GM18870 (cell line): ENCODE measurements around the gene CFAP74.

Experiments
- ATAC-seq: cut with Tn5 transposase; IDR thresholded peaks from one replicate; pipeline ENCODE4 v1.9.1; 2021; ENCODE audit warnings: moderate library complexity; ENCODE audit not compliant: unreplicated experiment

Gene CFAP74

GRCh38 chr1:1918901-1919303 is 84.7 kb downstream of the CFAP74 start, which contains the start of gene TMEM52:
TMEM52 (minus strand) TSS chr1:1919279; CDS start chr1:1919265, 14 bp downstream.
- ATAC-seq, result peak; percentile 16

- no peak for ATAC-seq
Observed at GRCh38 chr1:1917995-1918900, 85.3 kb downstream of the CFAP74 start.

- no peak for ATAC-seq
Observed at GRCh38 chr1:1917304-1917976, 86.1 kb downstream of the CFAP74 start.

- no peak for ATAC-seq
Observed at GRCh38 chr1:1916851-1917251, 86.7 kb downstream of the CFAP74 start.

- ATAC-seq, result no peak
Observed at GRCh38 chr1:1915911-1916840, 87.4 kb downstream of the CFAP74 start.

DNA sequence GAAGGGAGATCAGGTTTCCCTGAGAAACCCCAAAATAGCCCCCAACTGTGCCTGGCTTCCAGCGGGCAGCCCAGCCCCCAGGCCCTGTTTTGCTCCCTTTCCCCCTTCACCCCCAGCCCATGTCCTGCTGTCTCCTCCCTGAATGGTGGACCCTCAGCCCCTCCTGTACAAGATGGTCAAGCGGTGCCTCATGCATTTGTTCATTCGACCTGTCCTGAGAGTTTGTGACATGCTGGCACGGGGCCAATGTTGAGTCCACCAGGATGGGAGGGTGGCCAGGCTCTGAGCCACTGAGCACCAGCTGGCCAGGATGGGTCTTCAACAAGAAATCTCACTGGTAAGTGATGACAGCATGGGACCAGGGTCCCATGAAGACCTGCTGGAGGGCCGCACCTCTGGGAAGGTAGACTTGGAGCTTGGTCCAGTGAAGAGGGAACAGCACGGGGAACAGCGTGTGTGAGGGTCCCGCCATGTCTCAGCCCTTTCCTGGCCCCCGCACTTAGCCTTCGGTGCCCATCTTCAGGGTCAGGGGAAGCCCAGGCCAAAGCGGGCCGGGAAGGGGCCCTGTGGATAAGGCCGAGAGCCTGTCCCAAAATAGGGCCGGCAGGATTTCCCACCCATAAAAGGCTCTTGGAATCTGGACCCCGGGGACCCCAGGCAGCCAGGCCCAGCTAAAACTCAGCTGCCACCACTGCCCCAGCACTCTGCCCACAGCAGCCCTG is 88.5 kb downstream of the CFAP74 start, which contains the start of gene CALML6:
Gene CALML6, plus strand, starts transcription at position 290 of the 722 bp plus-strand sequence. Its CDS starts 21 bp downstream, at position 311.
- no peak for ATAC-seq

- no peak for ATAC-seq
Observed at GRCh38 chr1:1914101-1914970, 89.2 kb downstream of the CFAP74 start.

DNA sequence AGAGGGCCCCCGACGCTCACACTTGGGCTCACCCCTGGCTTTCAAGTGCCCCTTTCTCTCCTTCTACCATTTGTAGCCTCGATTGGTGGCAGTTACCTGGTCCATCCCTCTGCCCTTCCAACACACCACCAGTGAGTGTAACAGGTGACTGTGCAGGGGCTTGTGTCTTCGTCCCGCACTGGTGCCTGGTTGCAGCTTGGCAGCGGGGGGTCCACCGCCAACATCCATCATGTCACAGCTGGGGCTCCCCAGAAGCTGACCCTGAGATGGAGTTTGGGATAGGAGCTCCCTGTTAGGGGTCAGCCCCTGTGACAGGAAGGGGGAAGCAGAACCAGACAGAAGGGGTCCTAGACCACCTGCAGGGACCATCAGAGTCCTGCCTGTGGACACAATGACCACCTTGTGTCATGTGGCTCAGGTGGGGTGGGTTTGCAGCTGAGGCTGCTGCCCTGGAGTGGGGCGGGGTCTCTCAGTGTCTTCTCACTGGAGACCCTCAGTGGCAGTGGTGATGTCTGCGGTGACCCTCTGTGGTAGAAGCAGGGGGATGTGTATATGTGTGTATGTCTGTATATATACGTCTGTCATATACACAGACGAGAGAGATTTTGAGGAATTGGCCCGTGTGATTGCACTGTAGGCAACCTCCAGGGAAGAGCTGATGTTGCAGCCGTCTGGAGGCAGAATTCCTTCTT is 92.1 kb downstream of the CFAP74 start:
- ATAC-seq, result no peak

GRCh38 chr1:1910651-1911331 is 92.8 kb downstream of the CFAP74 start:
- no peak for ATAC-seq

- ATAC-seq, result no peak
Observed at GRCh38 chr1:1910033-1910465, 93.5 kb downstream of the CFAP74 start.

- no peak for ATAC-seq
Observed at GRCh38 chr1:1908506-1908791, 95.1 kb downstream of the CFAP74 start.

DNA sequence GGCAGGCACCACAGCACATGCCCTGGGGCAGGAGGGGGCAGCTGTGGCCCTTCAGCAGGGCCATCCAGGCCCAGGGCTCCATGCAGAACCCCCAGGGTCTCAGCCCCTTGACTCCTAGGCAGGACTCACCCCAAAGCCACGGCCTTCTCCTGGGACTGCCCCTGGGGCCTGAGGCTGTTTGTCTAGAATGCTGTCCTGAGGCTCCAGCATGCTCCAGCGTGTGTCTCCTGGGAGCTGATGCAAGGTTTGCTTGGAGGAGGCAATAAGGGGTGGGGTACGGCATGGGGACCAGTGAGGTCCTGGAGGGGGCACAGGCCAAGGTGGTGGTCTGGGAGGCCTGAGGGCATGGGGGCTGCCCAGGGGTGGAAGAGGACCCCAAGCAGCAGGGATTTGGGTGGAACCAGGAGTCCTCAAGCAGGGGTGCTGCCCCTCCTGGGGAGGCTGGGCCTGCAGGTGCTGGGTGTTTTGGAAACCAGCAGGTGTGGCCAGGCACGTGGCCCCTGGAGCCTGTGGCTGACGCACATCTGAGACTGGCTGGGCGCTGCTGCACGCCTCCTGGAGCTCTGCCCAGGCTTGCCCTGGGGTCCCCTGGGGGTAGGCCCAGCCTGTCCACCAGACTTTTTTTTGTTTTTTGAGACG is 96.4 kb downstream of the CFAP74 start:
- no peak for ATAC-seq

DNA sequence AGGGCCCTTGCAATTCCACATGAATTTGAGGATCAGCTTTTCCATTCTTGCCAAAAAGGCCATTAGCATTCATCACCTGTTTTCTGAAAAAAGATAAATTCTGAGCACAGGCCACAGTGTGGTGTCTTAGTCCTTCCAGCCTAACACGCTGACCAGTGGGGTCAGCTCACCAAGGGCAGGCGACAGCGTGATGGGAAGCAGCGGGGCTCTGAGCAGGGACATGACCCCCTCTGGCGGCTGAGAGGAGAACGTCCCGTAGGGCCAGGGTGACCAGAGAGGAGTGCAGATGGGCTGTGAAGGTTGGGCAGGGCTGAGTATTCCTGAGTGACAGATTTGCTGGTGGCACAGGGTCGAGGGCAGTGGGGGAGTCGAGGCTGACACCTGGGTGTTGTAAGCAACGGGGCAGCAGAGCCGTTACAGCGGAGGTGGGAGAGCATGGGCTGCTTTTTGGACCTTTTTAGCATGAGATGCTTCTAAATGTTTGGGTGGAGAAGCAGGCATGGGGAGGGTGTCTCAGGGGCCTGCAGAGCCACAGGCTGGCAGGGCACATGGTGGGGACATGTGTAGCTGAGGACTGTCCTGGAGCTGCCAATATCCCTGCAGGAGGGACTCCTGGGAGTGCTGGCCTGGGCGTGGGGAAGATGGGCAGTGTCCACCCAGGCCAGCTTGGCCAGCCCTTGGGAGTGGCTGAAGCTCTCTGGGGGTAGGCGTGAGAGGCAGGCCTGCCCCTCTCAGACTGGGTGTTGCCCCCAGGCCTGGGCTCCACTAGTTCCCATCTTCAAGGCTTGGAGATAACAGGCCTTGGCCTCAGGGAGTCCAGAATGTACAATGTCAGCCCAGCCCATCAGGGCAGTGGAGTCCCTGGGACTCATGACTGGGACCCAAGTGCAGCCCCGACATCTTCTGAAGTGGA is 97.1 kb downstream of the CFAP74 start:
- ATAC-seq, result no peak

- ATAC-seq, result no peak
Observed at GRCh38 chr1:1903224-1903623, 100.4 kb downstream of the CFAP74 start.

DNA sequence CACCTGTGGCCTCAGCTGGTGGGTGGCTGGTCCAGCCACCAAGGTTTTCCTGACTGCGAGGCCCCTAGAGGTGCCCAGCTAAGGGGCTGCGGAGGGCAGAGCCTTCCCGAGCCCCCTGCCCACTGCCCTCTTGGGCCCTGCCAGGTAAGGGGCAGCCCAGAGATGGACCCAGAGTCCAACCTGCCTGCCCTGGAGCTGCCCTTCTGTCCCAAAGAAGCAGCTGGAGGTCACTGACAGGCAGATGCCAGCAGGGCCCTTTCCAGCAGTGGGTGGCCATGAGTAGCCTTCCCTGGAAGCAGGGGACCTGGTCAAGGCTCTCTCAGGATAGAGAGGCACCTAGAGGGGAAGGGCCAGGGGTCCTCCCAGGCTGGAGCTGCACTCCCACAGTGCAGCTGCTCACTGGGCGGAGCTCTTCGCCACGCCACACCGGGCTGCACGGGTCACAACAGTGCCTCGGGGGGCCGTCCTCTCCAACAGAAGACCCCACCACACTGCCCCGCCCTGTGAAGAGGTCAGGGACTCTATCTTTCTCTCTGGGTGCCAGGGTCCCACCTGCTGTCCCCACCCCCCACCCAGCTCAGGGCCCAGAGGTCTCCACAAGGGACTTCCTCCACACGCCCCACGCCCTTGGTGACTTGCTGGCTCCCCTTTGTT is 101.8 kb downstream of the CFAP74 start:
- no peak for ATAC-seq
